Measurements from ENCODE around the gene STPG1.

GRCh38 chr1:24382165-24382577 lies 31.4 kb downstream of the STPG1 start:
- TF ChIP-seq CTCF (IDR thresholded peaks at IDR 0.05): no peak
- TF ChIP-seq POLR2AphosphoS5 (IDR thresholded peaks at IDR 0.05): no peak
